ENCODE measurements around the gene COL23A1. TPM values are rescaled to one million over a fixed set of nuclear protein-coding genes. Genes with fewer than 3 reads are reported as not detected.

Gene COL23A1
- total RNA-seq, 1 experiment from 2014 or later: not detected

GRCh38 chr5:178334861-178335260, 255.3 kb downstream of the COL23A1 start:
- no peaks in the 10 kb centered on the region for H3K9me3 ChIP-seq (ENCODE audit: low read depth, low read length, poor library complexity, severe bottlenecking)
- H3K4me3 ChIP-seq (ENCODE audit: low read depth, low read length, poor library complexity, severe bottlenecking): no peak overlapping the region
- H3K27me3 ChIP-seq (replicated peaks; ENCODE audit: insufficient read depth, low read depth, low read length, poor library complexity): no peaks in the 10 kb centered on the region
- ChIA-PET CTCF (no interaction called here), POLR2A (ENCODE audit: low non-redundant PET) (no interaction called here)
- no TSS peak for BruUV-seq (replicated peaks)
- TF ChIP-seq CTCF (conservative IDR thresholded peaks at IDR 0.05; ENCODE audit: low read depth, low read length) (no peak), EZH2 (IDR thresholded peaks at IDR 0.05; ENCODE audit: borderline replicate concordance, low read depth, low read length, poor library complexity, severe bottlenecking) (no peak)
- H3K27ac ChIP-seq (ENCODE audit: low read depth, low read length, poor library complexity, severe bottlenecking): no peak overlapping the region
- no peaks in the 10 kb centered on the region for H3K4me1 ChIP-seq (ENCODE audit: insufficient read depth, low read length, poor library complexity, severe bottlenecking)
- H3K36me3 ChIP-seq (ENCODE audit: insufficient read depth, low read length, poor library complexity, severe bottlenecking): no peaks in the 10 kb centered on the region
- DNase-seq (ENCODE audit: low spot score): no peak
- intact Hi-C loops (cut with micrococcal nuclease; ENCODE audit: unreplicated experiment): no loop called here

- no TSS peak for BruUV-seq (replicated peaks)
- no peaks in the 10 kb centered on the region for H3K4me1 ChIP-seq (ENCODE audit: insufficient read depth, low read length, poor library complexity, severe bottlenecking)
- H3K27me3 ChIP-seq (replicated peaks; ENCODE audit: insufficient read depth, low read depth, low read length, poor library complexity): no peaks in the 10 kb centered on the region
- DNase-seq (ENCODE audit: low spot score): no peak
- CTCF ChIA-PET: no interaction called here
- intact Hi-C loops (cut with micrococcal nuclease; ENCODE audit: unreplicated experiment): no loop called here
- no peak overlapping the region for H3K4me3 ChIP-seq (ENCODE audit: low read depth, low read length, poor library complexity, severe bottlenecking)
- no peak for TF ChIP-seq EZH2 (IDR thresholded peaks at IDR 0.05; ENCODE audit: borderline replicate concordance, low read depth, low read length, poor library complexity, severe bottlenecking)
- no peak for TF ChIP-seq CTCF (conservative IDR thresholded peaks at IDR 0.05; ENCODE audit: low read depth, low read length)
- H3K36me3 ChIP-seq (ENCODE audit: insufficient read depth, low read length, poor library complexity, severe bottlenecking): no peaks in the 10 kb centered on the region
- no peak overlapping the region for H3K27ac ChIP-seq (ENCODE audit: low read depth, low read length, poor library complexity, severe bottlenecking)
- POLR2A ChIA-PET (ENCODE audit: low non-redundant PET): no interaction called here
- no peaks in the 10 kb centered on the region for H3K9me3 ChIP-seq (ENCODE audit: low read depth, low read length, poor library complexity, severe bottlenecking)
Observed at GRCh38 chr5:178333821-178334481, 256.2 kb downstream of the COL23A1 start.

- TF ChIP-seq EZH2 (IDR thresholded peaks at IDR 0.05; ENCODE audit: borderline replicate concordance, low read depth, low read length, poor library complexity, severe bottlenecking) (no peak), CTCF (conservative IDR thresholded peaks at IDR 0.05; ENCODE audit: low read depth, low read length) (no peak)
- H3K27me3 ChIP-seq (replicated peaks; ENCODE audit: insufficient read depth, low read depth, low read length, poor library complexity): no peaks in the 10 kb centered on the region
- BruUV-seq (replicated peaks): no TSS peak
- POLR2A ChIA-PET (ENCODE audit: low non-redundant PET): no interaction called here
- H3K9me3 ChIP-seq (ENCODE audit: low read depth, low read length, poor library complexity, severe bottlenecking): no peaks in the 10 kb centered on the region
- H3K27ac ChIP-seq (ENCODE audit: low read depth, low read length, poor library complexity, severe bottlenecking): no peak overlapping the region
- no peaks in the 10 kb centered on the region for H3K36me3 ChIP-seq (ENCODE audit: insufficient read depth, low read length, poor library complexity, severe bottlenecking)
- no peak for DNase-seq (ENCODE audit: low spot score)
- no peaks in the 10 kb centered on the region for H3K4me1 ChIP-seq (ENCODE audit: insufficient read depth, low read length, poor library complexity, severe bottlenecking)
- intact Hi-C loops (cut with micrococcal nuclease; ENCODE audit: unreplicated experiment): no loop called here
- H3K4me3 ChIP-seq (ENCODE audit: low read depth, low read length, poor library complexity, severe bottlenecking): no peak overlapping the region
- CTCF ChIA-PET: no interaction called here
Observed at GRCh38 chr5:178332210-178332641, 258.0 kb downstream of the COL23A1 start.
